Esophagus muscularis mucosa (tissue), 4 donors: ENCODE data around the gene PRICKLE1. TPM values are rescaled to one million over a fixed set of nuclear protein-coding genes. Genes with fewer than 3 reads are reported as not detected.
"Not testable (repeated sequence)": the region's sequence is repeated elsewhere in the genome, so short reads cannot be mapped to it uniquely, and the experiment has no call there.

ENCODE experiments used
- DNase-seq: peaks from one replicate; pipeline ENCODE4 v3.0.0-alpha.2; 2017; ENCODE audit errors: extremely low spot score
- H3K27ac ChIP-seq, 4 donors: fragments of 200-600 bp; sonication (generic); replicated peaks in 1 of 4; 1 replicate in 3 of 4; 2 replicates in 1 of 4; pipeline ENCODE4 v1.5.1; 2016 to 2019; ENCODE audit warnings: mild to moderate bottlenecking in 1 of 4
- H3K27me3 ChIP-seq, 4 donors: fragments of 200-600 bp; sonication (generic); one replicate each; pipeline versions ENCODE4 v1.5.1 to v1.6.0; 2016 to 2019
- H3K36me3 ChIP-seq, 4 donors: fragments of 200-600 bp; sonication (generic); one replicate each; pipeline ENCODE4 v1.5.1; 2016 to 2019
- H3K4me1 ChIP-seq, 4 donors: fragments of 200-600 bp; sonication (generic); one replicate each; pipeline ENCODE4 v1.5.1; 2016 to 2019
- H3K4me3 ChIP-seq, 4 donors: fragments of 200-600 bp; sonication (generic); 1 replicate in 2 of 4; 2 replicates in 2 of 4; pipeline ENCODE4 v1.5.1; 2016 to 2019; ENCODE audit warnings: mild to moderate bottlenecking in 4 of 4, moderate library complexity in 1 of 4
- H3K9me3 ChIP-seq, 4 donors: fragments of 200-600 bp; sonication (generic); 1 replicate in 3 of 4; 2 replicates in 1 of 4; pipeline ENCODE4 v1.5.1; 2016 to 2019
- EP300 ChIP-seq: sonication (generic); formaldehyde crosslinking; IDR thresholded peaks from one replicate; pipeline ENCODE4 v1.6.1; 2017; ENCODE audit warnings: antibody characterized with exemption
- POLR2A ChIP-seq: fragments of 450-650 bp; IDR thresholded peaks from one replicate; pipeline ENCODE4 v1.6.1; 2017; ENCODE audit warnings: antibody characterized with exemption, moderate library complexity, mild to moderate bottlenecking, low read depth
- POLR2AphosphoS5 ChIP-seq, 2 donors: sonication (generic); formaldehyde crosslinking; IDR thresholded peaks; one replicate each; pipeline ENCODE4 v1.6.1; 2017; ENCODE audit warnings: antibody characterized with exemption in 2 of 2
- WGBS: methylation state at CpG from one replicate; pipeline ENCODE4 v1.1.5; 2018; 5-methylcytosine and 5-hydroxymethylcytosine counted together
- intact Hi-C: fragments of 100-400 bp; cut with DNase I; formaldehyde crosslinking; loops from one replicate; pipeline ENCODE4 v1.15.1; 2023
- total RNA-seq, 4 donors: library from RNA; depleted of rRNA; stranded (reverse); fragments of >200 nt; gene quantifications; one replicate each; pipeline versions ENCODE4 v1.1.0 to v1.2.1, GENCODE V29; 2016
- TF ChIP-seq, protein P1 (sequence below), 3 experiments: fragments of 200-600 bp in 2 of 3; fragments of 450-650 bp in 1 of 3; sonication (generic) in 2 of 3; IDR thresholded peaks; one replicate each; pipeline ENCODE4 v1.5.1; 2017 to 2019; ENCODE audit warnings: antibody characterized with exemption in 3 of 3, mild to moderate bottlenecking in 2 of 3, moderate library complexity in 1 of 3

PRICKLE1 gene
- total RNA-seq, 4 donors from 2014 or later, result 12.5 to 36.9 (median 24.4) TPM

DNA sequence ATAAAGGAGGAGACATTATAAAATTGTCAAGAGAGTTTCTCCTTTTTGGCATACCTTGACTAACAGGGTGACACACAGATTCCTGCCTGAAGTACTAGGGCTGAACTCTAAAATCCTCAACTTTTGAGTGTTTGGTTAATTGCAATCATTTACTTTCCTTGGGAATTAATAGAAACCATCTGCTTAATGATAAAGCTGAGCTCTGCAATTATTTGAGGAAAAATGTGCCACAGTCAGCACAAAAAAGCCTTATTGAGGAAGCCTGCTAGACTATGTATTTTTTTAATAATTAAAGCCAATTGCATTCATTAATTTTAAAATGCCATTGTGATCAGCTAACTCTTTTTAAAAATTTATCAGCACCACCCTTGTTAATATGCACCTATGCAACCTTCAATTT, 38.7 kb downstream of the PRICKLE1 start:
- intact Hi-C loops, result no loop called here

DNA sequence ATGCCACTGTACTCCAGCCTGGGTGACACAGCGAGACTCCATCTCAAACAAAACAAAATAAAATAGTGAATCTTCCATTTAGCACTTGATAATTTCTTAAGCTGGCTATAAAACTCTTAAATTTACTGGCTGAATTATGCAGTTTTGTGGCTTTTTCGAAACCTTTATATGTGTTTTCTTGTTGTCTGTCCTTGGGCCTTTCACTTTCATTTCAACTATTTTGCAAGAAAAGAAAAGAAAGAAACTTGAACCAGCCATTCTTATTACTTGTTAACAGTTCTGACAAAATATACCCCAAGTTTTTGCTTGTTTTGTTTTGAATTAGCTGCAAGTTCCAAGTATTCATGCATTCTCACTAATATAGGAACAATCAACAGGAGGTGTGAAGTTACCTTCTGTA, 42.8 kb downstream of the PRICKLE1 start:
- DNase-seq, result no peak
- no peak overlapping the region for H3K27ac ChIP-seq
- no peaks in the 10 kb centered on the region for H3K9me3 ChIP-seq
- H3K4me3 ChIP-seq, result no peak overlapping the region
- peaks cover 0 to 7% (median 0%) of the 10 kb centered on the region in 4 donors for H3K36me3 ChIP-seq
- no peaks in the 10 kb centered on the region for H3K4me1 ChIP-seq
- no peak for TF ChIP-seq POLR2A
- TF ChIP-seq EP300, result no peak
- no peak for TF ChIP-seq POLR2AphosphoS5 (IDR thresholded peaks at IDR 0.05)
- TF ChIP-seq, protein P1, sequence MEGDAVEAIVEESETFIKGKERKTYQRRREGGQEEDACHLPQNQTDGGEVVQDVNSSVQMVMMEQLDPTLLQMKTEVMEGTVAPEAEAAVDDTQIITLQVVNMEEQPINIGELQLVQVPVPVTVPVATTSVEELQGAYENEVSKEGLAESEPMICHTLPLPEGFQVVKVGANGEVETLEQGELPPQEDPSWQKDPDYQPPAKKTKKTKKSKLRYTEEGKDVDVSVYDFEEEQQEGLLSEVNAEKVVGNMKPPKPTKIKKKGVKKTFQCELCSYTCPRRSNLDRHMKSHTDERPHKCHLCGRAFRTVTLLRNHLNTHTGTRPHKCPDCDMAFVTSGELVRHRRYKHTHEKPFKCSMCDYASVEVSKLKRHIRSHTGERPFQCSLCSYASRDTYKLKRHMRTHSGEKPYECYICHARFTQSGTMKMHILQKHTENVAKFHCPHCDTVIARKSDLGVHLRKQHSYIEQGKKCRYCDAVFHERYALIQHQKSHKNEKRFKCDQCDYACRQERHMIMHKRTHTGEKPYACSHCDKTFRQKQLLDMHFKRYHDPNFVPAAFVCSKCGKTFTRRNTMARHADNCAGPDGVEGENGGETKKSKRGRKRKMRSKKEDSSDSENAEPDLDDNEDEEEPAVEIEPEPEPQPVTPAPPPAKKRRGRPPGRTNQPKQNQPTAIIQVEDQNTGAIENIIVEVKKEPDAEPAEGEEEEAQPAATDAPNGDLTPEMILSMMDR (IDR thresholded peaks at IDR 0.05), result no peak
- intact Hi-C loops, result no loop called here
- no peaks in the 10 kb centered on the region for H3K27me3 ChIP-seq
- 96% methylated on average over 2 of the region's 2 CpGs for WGBS

More for the DNA sequence above, 38.7 kb downstream of the PRICKLE1 start:
- Histone ChIP-seq H3K9me3 (no peaks in the 10 kb centered on the region), H3K27ac (no peak overlapping the region), H3K36me3 (peaks cover 0 to 7% (median 0%) of the 10 kb centered on the region in 4 donors), H3K4me1 (no peaks in the 10 kb centered on the region), H3K27me3 (no peaks in the 10 kb centered on the region), H3K4me3 (no peak overlapping the region)
- TF ChIP-seq POLR2A (no peak), EP300 (no peak)
- TF ChIP-seq, protein P1 (IDR thresholded peaks at IDR 0.05), result no peak
- no peak for DNase-seq

DNA sequence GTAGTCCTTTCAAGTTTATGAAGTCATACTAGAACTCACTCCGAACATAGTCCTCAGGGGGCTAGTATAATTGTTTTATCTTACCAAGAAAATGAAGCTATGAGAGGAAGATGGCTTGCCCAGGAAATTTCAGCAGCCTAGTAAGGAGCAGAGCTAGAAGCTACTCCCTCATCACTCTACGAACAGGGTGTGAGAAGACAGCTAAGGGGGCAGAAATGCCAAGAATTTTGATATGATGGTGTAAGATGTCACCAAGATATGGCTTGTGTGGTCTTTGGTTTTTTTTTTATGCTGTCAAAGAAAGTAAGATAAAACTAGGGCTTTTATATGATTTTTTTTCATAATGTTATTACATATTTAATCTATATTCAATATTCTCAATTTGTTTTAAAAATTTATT, 47.6 kb downstream of the PRICKLE1 start:
- no peak overlapping the region for H3K4me3 ChIP-seq
- H3K9me3 ChIP-seq, result no peaks in the 10 kb centered on the region
- no peak for DNase-seq
- intact Hi-C loops, result no loop called here
- TF ChIP-seq POLR2AphosphoS5 (IDR thresholded peaks at IDR 0.05), result no peak
- TF ChIP-seq EP300, result no peak
- TF ChIP-seq, protein P1 (IDR thresholded peaks at IDR 0.05), result no peak
- TF ChIP-seq POLR2A, result no peak
- no peaks in the 10 kb centered on the region for H3K27me3 ChIP-seq
- H3K4me1 ChIP-seq, result no peaks in the 10 kb centered on the region
- WGBS, result 92% methylated on average over 2 of the region's 2 CpGs
- H3K27ac ChIP-seq, result no peak overlapping the region
- H3K36me3 ChIP-seq, result no peaks in the 10 kb centered on the region

DNA sequence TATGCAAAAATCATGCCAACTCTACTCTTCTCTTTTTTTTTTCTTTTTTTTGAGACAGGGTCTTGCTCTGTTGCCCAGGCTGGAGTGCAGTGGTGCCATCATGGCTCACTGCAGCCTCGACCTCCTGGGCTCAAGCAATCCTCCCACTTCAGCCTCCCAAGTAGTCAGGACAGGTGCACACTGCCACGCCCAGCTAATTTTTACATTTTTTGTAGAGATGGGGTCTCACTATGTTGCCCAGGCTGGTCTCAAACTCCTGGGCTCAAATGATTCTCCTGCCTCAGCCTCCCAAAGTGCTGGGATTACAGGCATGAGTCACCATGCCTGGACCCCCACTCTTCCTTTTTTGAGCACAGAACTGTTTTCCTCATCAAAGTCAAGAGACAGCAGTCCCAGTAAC, 48.2 kb downstream of the PRICKLE1 start:
- H3K4me3 ChIP-seq, H3K27ac ChIP-seq, DNase-seq, H3K9me3 ChIP-seq, H3K4me1 ChIP-seq, H3K36me3 ChIP-seq, intact Hi-C loops, H3K27me3 ChIP-seq: not testable (repeated sequence)
- 69% methylated on average over 2 of the region's 2 CpGs for WGBS

DNA sequence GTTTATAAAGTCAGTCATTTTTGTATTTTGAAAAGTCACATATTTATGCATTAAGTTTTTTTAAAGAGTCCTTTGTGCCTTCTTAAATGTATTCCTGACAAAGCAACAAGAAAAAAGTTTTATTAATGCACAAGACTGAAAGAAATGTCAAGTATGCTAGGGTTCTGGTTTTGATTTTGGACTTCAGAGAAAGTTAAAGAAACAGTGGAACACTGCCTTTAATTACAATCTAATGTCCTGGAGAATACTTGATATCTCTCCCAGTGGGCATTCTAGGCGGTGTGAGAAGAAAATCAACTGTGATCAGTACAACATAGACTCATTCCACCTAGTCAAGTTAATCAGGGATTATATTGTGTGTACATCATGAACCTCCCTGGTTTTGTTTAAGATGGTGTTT, 49.9 kb downstream of the PRICKLE1 start:
- no peaks in the 10 kb centered on the region for H3K4me1 ChIP-seq
- H3K27me3 ChIP-seq, result no peaks in the 10 kb centered on the region
- TF ChIP-seq, protein P1 (IDR thresholded peaks at IDR 0.05), result no peak
- TF ChIP-seq EP300 (no peak), POLR2AphosphoS5 (IDR thresholded peaks at IDR 0.05) (no peak), POLR2A (no peak)
- intact Hi-C loops, result no loop called here
- H3K9me3 ChIP-seq, result no peaks in the 10 kb centered on the region
- H3K4me3 ChIP-seq, result no peak overlapping the region
- no peak overlapping the region for H3K27ac ChIP-seq
- 61% methylated on average over 1 of the region's 1 CpG for WGBS
- no peaks in the 10 kb centered on the region for H3K36me3 ChIP-seq
- no peak for DNase-seq
